ENCODE data around the gene IFNA4.

GRCh38 chr9:21228122-21228521 is 40.7 kb upstream of the IFNA4 start, which contains the start of gene IFNA17:
- TF ChIP-seq CTCF (IDR thresholded peaks at IDR 0.05 in 8 of 11, conservative IDR thresholded peaks at IDR 0.05 in 3 of 11) (no peak), POLR2A (IDR thresholded peaks at IDR 0.05) (no peak)
